Activated CD8-positive, alpha-beta memory T cell treated with anti-CD3 and anti-CD28 coated beads, Interleukin-2, amount 50 U/mL, for 4 hours (primary cell): ENCODE measurements around the gene RITA1.

Experiments
- DNase-seq: peaks from one replicate; pipeline ENCODE4 v3.0.0-alpha.2; 2020

The RITA1 gene

GRCh38 chr12:113154351-113154973 lies 31.1 kb upstream of the RITA1 start:
- DNase-seq: no peak

- no peak for DNase-seq
Measured at GRCh38 chr12:113155060-113155459, 30.5 kb upstream of the RITA1 start.

GRCh38 chr12:113155646-113156045 lies 29.9 kb upstream of the RITA1 start:
- no peak for DNase-seq

- no peak for DNase-seq
Measured at GRCh38 chr12:113157218-113157859, 28.2 kb upstream of the RITA1 start.

GRCh38 chr12:113158439-113159203 lies 26.9 kb upstream of the RITA1 start:
- no peak for DNase-seq

GRCh38 chr12:113159937-113160336 lies 25.6 kb upstream of the RITA1 start:
- no peak for DNase-seq

- no peak for DNase-seq
Measured at GRCh38 chr12:113161415-113162016, 24.0 kb upstream of the RITA1 start.

- DNase-seq: no peak
Measured at GRCh38 chr12:113162102-113163029, 23.2 kb upstream of the RITA1 start.

GRCh38 chr12:113163030-113163360 lies 22.5 kb upstream of the RITA1 start:
- DNase-seq: no peak

GRCh38 chr12:113164014-113164413 lies 21.5 kb upstream of the RITA1 start:
- no peak for DNase-seq

GRCh38 chr12:113165521-113166450 lies 19.7 kb upstream of the RITA1 start:
- DNase-seq: no peak

- no peak for DNase-seq
Measured at GRCh38 chr12:113167868-113168267, 17.7 kb upstream of the RITA1 start.

- no peak for DNase-seq
Measured at GRCh38 chr12:113169697-113170096, 15.8 kb upstream of the RITA1 start.

- DNase-seq: no peak
Measured at GRCh38 chr12:113170457-113170856, 15.1 kb upstream of the RITA1 start.

GRCh38 chr12:113170926-113171325 lies 14.6 kb upstream of the RITA1 start:
- DNase-seq: no peak

GRCh38 chr12:113171543-113171942 lies 14.0 kb upstream of the RITA1 start:
- DNase-seq: no peak

- no peak for DNase-seq
Measured at GRCh38 chr12:113172185-113172584, 13.3 kb upstream of the RITA1 start.

GRCh38 chr12:113173081-113173698 lies 12.3 kb upstream of the RITA1 start:
- no peak for DNase-seq

- DNase-seq: peak; percentile 79
Measured at GRCh38 chr12:113174461-113175384, 10.8 kb upstream of the RITA1 start.

GRCh38 chr12:113179023-113179422 lies 6.5 kb upstream of the RITA1 start:
- DNase-seq: no peak
